ENCODE results near the gene PBX1.

The PBX1 gene

GRCh38 chr1:164667001-164667400, 108.0 kb downstream of the PBX1 start:
- no peak for TF ChIP-seq TAF1 (IDR thresholded peaks at IDR 0.05; ENCODE audit: borderline replicate concordance, insufficient read depth, low read length)
- TF ChIP-seq FOXP2 (optimal IDR thresholded peaks at IDR 0.05; ENCODE audit: borderline replicate concordance, extremely low read depth, extremely low read length, insufficient read depth): no peak
- no peak for TF ChIP-seq POLR2AphosphoS5 (IDR thresholded peaks at IDR 0.05; ENCODE audit: low read depth, low read length)
- TF ChIP-seq SIN3A (IDR thresholded peaks at IDR 0.05; ENCODE audit: borderline replicate concordance, insufficient read depth, low read length): no peak
- TF ChIP-seq REST (IDR thresholded peaks at IDR 0.05; ENCODE audit: insufficient read depth in 1 of 2, low read depth in 2 of 2, low read length in 2 of 2): no peak

DNA sequence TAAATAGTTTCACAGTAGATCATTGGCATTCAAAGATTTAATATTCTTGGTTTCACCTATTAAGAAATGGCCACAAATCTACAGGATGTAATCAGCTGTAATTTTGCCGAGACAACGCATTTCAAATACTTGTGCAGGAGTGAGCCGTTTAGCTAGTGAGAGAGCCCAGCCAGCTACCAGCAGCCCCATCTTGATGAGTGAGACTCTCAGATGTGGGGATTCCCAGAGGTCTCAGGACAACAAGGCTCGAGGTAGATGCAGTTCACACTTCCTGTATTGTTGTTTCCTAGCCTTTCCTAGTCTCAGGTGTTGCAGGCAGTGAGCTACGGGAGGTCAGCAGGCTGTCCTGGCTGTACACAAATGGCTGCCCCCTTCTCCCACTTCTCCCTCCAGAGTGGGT, 108.6 kb downstream of the PBX1 start:
- TF ChIP-seq TAF1 (IDR thresholded peaks at IDR 0.05; ENCODE audit: borderline replicate concordance, insufficient read depth, low read length) (no peak), REST (IDR thresholded peaks at IDR 0.05; ENCODE audit: insufficient read depth in 1 of 2, low read depth in 2 of 2, low read length in 2 of 2) (no peak)

DNA sequence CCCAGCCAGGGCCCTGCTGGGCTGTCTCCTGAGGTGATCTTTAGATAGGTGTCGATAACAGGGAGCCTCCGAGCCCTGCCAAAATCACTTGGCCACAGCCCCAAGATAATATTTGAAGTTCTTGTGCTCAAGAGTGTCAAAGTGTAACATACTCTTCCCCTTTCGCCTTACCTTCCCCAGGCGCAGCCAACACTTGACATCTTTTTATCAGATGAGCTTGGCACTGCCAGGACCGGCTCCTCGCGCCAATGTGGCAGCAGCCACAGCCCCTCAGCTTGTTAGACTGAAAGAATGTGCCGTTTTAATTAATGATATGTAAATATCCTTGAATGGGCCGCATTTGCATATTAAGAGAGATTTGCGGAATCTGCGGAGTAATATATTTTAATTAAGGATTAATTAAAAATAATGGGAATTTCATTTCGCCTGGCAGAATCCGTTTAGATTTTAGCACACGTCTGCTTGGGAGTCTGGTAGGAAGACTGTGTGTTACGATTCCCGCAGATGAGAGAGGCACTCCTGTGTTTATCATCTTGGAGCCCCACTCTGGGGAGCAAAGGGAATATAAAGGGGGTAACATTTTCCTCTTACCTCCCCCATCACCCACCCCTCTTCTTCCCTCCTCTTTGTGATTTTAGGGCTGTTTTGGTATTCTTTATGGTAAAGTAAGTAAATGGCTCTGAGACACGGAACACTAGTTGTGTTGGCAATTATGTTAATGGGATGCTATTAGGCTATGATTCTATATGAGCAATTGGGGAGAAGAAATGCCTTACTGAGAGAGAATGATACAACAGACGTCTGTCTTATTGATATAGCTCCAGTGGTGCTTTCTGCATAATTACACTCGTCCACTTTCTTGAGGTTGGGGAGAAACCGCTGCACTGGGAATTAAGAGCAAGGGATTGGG, 109.8 kb downstream of the PBX1 start:
- TF ChIP-seq POLR2AphosphoS5 (IDR thresholded peaks at IDR 0.05; ENCODE audit: low read depth, low read length) (no peak), REST (IDR thresholded peaks at IDR 0.05; ENCODE audit: insufficient read depth in 1 of 2, low read depth in 2 of 2, low read length in 2 of 2) (no peak), FOXP2 (optimal IDR thresholded peaks at IDR 0.05; ENCODE audit: borderline replicate concordance, extremely low read depth, extremely low read length, insufficient read depth) (no peak), TAF1 (IDR thresholded peaks at IDR 0.05; ENCODE audit: borderline replicate concordance, insufficient read depth, low read length) (no peak), SIN3A (IDR thresholded peaks at IDR 0.05; ENCODE audit: borderline replicate concordance, insufficient read depth, low read length) (no peak)

DNA sequence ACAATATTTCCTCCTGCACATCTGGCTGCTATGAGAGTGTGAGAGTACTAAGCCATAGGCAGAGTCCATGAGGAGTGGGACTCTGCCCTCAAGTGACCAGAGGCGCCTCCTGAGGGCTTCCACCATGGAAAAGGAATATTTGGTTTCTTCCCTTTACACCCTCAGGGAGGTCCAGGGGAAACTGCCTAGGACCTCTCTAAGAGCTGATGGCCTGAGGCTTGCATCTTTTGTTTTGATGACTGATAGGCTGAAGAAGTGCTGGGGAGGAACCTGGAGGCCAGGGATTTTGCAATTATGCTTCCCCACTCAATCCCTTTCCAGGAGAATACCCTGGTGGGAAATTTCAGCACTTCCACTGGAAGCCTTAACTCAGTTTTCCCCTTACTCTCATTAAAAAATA, 111.0 kb downstream of the PBX1 start:
- TF ChIP-seq POLR2AphosphoS5 (IDR thresholded peaks at IDR 0.05; ENCODE audit: low read depth, low read length) (no peak), FOXP2 (optimal IDR thresholded peaks at IDR 0.05; ENCODE audit: borderline replicate concordance, extremely low read depth, extremely low read length, insufficient read depth) (no peak), SIN3A (IDR thresholded peaks at IDR 0.05; ENCODE audit: borderline replicate concordance, insufficient read depth, low read length) (no peak)

GRCh38 chr1:164670786-164671185, 111.8 kb downstream of the PBX1 start:
- TF ChIP-seq TAF1 (IDR thresholded peaks at IDR 0.05; ENCODE audit: borderline replicate concordance, insufficient read depth, low read length) (no peak), SIN3A (IDR thresholded peaks at IDR 0.05; ENCODE audit: borderline replicate concordance, insufficient read depth, low read length) (no peak), FOXP2 (optimal IDR thresholded peaks at IDR 0.05; ENCODE audit: borderline replicate concordance, extremely low read depth, extremely low read length, insufficient read depth) (no peak), POLR2AphosphoS5 (IDR thresholded peaks at IDR 0.05; ENCODE audit: low read depth, low read length) (no peak), REST (IDR thresholded peaks at IDR 0.05; ENCODE audit: insufficient read depth in 1 of 2, low read depth in 2 of 2, low read length in 2 of 2) (no peak)
